HEK293T (cell line): ENCODE measurements around the gene PSMC3IP.

Source experiments
- HDGF ChIP-seq: fragments of 450-650 bp; IDR thresholded peaks from 2 replicates; pipeline ENCODE4 v1.6.1; 2017; ENCODE audit warnings: antibody characterized with exemption, borderline replicate concordance
- LEF1 ChIP-seq: fragments of 450-650 bp; IDR thresholded peaks from 2 replicates; pipeline ENCODE4 v1.6.1; 2017; ENCODE audit warnings: mild to moderate bottlenecking, borderline replicate concordance
- PKNOX1 ChIP-seq: fragments of 450-650 bp; IDR thresholded peaks from 2 replicates; pipeline ENCODE4 v1.6.1; 2016
- SUZ12 ChIP-seq: fragments of 450-650 bp; IDR thresholded peaks from 2 replicates; pipeline ENCODE4 v1.6.1; 2016; ENCODE audit warnings: mild to moderate bottlenecking
- ZNF384 ChIP-seq: fragments of 450-650 bp; IDR thresholded peaks from 2 replicates; pipeline ENCODE4 v1.6.1; 2016

DNA sequence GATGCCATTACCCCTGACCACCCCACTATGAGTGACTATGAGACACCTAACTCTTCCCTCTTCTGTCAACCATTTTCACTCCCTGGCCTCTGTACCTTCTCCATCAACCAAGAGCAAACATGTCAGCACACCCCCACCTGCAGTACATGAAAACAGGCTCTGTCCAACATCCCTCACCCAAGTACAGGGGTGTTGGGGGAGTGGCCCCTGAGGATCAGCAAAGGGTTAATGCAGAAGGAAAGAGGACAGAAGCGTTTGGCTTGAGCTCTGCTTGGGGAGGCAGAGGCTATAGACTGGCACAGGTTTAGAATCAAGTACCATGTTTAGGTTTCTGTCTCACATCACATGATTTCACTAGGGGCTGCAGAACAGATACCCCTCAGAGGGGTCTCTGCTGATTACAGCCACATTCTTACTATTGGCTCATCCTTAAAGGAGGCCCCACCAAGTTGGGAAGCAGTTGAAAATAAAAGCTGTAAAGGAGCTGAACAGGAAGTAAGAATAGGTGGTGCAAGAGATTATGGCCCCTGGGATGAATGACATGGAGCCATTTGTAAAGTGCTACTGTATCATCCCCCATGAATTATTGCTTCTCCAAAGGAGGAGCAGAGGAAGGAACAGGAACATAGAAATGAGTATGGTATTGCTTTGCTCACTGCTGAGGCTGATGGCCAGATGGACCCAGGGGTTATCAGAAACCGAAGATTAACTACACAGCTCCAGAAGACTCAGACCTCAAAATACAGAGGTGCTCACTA lies 2.4 kb upstream of the PSMC3IP start:
- TF ChIP-seq SUZ12 (no peak), PKNOX1 (no peak), LEF1 (no peak), HDGF (no peak), ZNF384 (no peak)
